Activated B cell treated with CpG ODN at 0.5 μM for 24 hours (primary cell): ENCODE measurements around the gene DOCK3. TPM values are rescaled to one million over a fixed set of nuclear protein-coding genes. Genes with fewer than 3 reads are reported as not detected.
"Not testable (repeated sequence)": the region's sequence is repeated elsewhere in the genome, so short reads cannot be mapped to it uniquely, and the experiment has no call there.

Experiments used
- ATAC-seq: fragments of 200-7000 bp; cut with Tn5 transposase; one replicate; pipeline ENCODE4 v1.10.0; 2021; ENCODE audit warnings: low read depth, mild to moderate bottlenecking, moderate library complexity
- CTCF ChIA-PET: fragments of 350-600 bp; sonication (Branson Sonifier 250); formaldehyde crosslinking; loops from one replicate; lab custom pipeline; 2021; ENCODE audit warnings: antibody characterized with exemption; lab: Charles Lee
- POLR2A ChIA-PET: fragments of 350-600 bp; sonication (Branson Sonifier 250); formaldehyde crosslinking; loops from one replicate; lab custom pipeline; 2021; ENCODE audit warnings: antibody characterized with exemption; lab: Charles Lee
- DNase-seq: peaks from one replicate; pipeline ENCODE4 v3.0.0; 2022
- H3K27ac Mint-ChIP-seq: one replicate; pipeline ENCODE4 v1.8.0; 2020; ENCODE audit warnings: mixed read lengths
- H3K27me3 Mint-ChIP-seq: one replicate; pipeline ENCODE4 v1.8.0; 2021; ENCODE audit warnings: mixed read lengths
- H3K36me3 Mint-ChIP-seq: one replicate; pipeline ENCODE4 v1.8.0; 2021; ENCODE audit warnings: low read depth, mixed read lengths
- H3K4me1 Mint-ChIP-seq: one replicate; pipeline ENCODE4 v1.8.0; 2021; ENCODE audit warnings: mixed read lengths
- H3K4me3 Mint-ChIP-seq: one replicate; pipeline ENCODE4 v1.8.0; 2020; ENCODE audit warnings: mild to moderate bottlenecking, mixed read lengths
- H3K9me3 Mint-ChIP-seq: one replicate; pipeline ENCODE4 v1.8.0; 2020; ENCODE audit warnings: mixed read lengths
- CTCF ChIP-seq: fragments of 200-600 bp; IDR thresholded peaks from one replicate; pipeline ENCODE4 v1.8.0; 2022; ENCODE audit warnings: antibody characterized with exemption, mild to moderate bottlenecking
- intact Hi-C: fragments of 100-400 bp; cut with micrococcal nuclease; formaldehyde crosslinking; loops from one replicate; pipeline ENCODE4 v1.15.1; 2024
- total RNA-seq: library from RNA; stranded (reverse); gene quantifications from 2 replicates; pipeline ENCODE4 v1.2.3, GENCODE V29; 2022

DOCK3 gene
- total RNA-seq, 1 donor from 2014 or later: 0.04 TPM

DNA sequence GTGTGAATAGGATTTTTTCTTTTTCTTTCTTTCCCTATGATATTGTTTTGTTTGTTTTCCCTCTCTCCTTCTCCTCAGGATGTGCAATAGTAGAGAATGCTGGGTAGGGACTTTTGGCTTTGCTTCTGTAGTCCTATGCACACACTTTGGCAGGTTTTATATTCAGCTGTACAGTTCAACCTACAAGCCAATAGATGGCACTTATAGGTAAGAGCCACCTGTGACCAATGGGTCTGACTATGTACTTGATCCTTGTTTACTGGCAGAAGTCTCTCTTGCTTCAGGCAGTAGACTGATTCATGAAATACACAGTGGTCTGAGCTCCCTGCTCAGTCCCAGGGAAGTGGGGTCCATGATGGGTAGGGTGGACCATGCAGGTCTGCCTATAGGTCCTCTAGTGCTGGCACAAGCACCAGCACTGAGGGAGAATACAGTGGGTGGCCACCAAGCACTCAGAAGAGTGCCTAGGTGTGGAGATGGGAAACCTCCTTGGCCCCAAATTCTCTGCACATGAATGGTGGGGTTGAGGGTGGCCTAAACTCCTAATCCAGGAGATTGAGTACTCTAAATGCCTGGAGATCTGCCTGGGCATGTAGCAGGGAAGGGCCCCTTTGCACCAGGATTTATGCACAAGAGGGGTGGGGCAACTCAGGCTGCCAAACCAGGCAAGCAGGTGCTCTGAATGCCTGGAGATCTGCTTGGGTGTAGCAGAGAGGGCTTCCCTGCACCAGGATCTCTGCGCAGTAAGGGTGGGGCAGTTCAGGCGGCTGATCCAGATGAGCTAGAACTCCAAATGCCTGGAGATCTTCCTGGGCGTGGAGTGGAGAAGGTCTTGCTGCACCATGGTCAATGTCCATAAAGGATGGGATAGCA is 176.1 kb downstream of the DOCK3 start:
- intact Hi-C loops: no loop called here
- Mint-ChIP-seq H3K9me3 (peaks cover 14% of the 10 kb centered on the region), H3K4me3 (no peak overlapping the region), H3K27ac (no peak overlapping the region), H3K27me3 (peaks cover 7% of the 10 kb centered on the region), H3K4me1 (no peaks in the 10 kb centered on the region), H3K36me3 (no peaks in the 10 kb centered on the region)
- no peak for ATAC-seq
- no peak for DNase-seq
- POLR2A ChIA-PET: no interaction called here
- CTCF ChIA-PET: no interaction called here
- no peak for TF ChIP-seq CTCF

DNA sequence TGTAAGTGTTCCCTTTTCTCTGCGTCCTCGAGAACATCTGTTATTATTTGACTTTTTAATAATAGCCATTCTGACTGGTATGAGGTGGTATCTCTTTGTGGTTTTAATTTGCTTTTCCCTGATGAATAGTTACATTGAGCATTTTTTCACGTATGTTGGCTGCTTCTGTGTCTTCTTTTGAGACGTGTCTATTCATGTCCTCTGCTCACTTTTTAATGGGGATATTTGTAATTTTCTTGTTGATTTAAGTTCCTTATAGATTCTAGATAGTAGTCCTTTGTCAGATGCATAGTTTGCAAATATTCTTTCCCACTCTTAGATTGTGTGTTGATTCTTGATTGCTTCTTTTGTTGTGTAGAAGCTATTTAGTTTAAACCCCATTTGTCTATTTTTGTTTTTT is 179.2 kb downstream of the DOCK3 start:
- no peak for DNase-seq
- intact Hi-C loops: no loop called here
- ATAC-seq: no peak
- no peak for TF ChIP-seq CTCF
- ChIA-PET POLR2A (no interaction called here), CTCF (no interaction called here)
- H3K27me3 Mint-ChIP-seq: peaks cover 5% of the 10 kb centered on the region
- H3K4me3 Mint-ChIP-seq: no peak overlapping the region
- no peak overlapping the region for H3K27ac Mint-ChIP-seq
- no peaks in the 10 kb centered on the region for H3K4me1 Mint-ChIP-seq
- H3K9me3 Mint-ChIP-seq: peaks cover 8% of the 10 kb centered on the region
- H3K36me3 Mint-ChIP-seq: no peaks in the 10 kb centered on the region

DNA sequence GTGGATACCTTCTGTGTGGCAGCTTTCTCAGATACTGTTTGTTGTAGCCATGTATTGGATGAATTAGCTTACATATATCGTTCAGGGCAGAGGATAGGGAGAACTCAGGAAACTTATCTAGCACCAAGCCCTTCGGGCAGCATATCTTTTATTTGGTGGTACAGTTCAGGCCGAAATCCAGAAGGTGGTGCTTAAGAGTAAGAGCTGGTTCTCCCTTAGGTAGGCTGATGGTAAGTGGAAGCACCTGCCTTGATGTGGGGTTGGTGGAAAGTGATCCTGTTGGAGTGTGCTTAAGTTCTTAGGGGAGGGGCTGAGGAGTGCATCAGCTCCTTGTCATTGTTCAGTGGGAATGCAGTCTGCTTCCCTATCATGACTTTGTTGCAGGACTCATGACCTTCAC is 187.5 kb downstream of the DOCK3 start:
- CTCF ChIA-PET: no interaction called here
- POLR2A ChIA-PET: no interaction called here
- Mint-ChIP-seq H3K9me3 (peaks cover 12% of the 10 kb centered on the region), H3K27ac (no peak overlapping the region), H3K4me1 (no peaks in the 10 kb centered on the region), H3K36me3 (no peaks in the 10 kb centered on the region), H3K27me3 (peaks cover 17% of the 10 kb centered on the region), H3K4me3 (no peak overlapping the region)
- no peak for DNase-seq
- intact Hi-C loops: no loop called here
- no peak for TF ChIP-seq CTCF
- no peak for ATAC-seq

- Mint-ChIP-seq H3K27ac (no peak overlapping the region), H3K9me3 (peaks cover 7% of the 10 kb centered on the region), H3K4me1 (no peaks in the 10 kb centered on the region), H3K27me3 (peaks cover 29% of the 10 kb centered on the region), H3K36me3 (no peaks in the 10 kb centered on the region), H3K4me3 (no peak overlapping the region)
- POLR2A ChIA-PET: no interaction called here
- ATAC-seq: no peak
- CTCF ChIA-PET: no interaction called here
- intact Hi-C loops: no loop called here
- DNase-seq: no peak
- no peak for TF ChIP-seq CTCF
Observed at GRCh38 chr3:50873376-50874157, 198.8 kb downstream of the DOCK3 start.

DNA sequence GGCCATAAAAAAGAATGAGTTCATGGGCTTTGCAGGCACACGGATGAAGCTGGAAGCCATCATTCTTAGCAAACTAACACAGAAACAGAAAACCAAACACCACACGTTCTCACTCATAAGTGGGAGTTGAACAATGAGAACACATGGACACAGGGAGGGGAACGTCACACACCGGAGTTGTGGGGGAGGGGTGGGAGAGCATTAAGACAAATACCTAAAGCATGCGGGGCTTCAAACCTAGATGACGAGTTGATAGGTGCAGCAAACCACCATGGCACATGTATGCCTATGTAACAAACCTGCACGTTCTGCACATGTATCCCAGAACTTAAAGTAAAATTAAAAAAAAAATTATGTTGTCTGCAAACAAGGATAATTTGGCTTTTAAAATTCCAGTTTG is 200.1 kb downstream of the DOCK3 start:
- H3K36me3 Mint-ChIP-seq, POLR2A ChIA-PET, H3K4me1 Mint-ChIP-seq, H3K4me3 Mint-ChIP-seq, ATAC-seq, H3K27ac Mint-ChIP-seq, DNase-seq, CTCF ChIA-PET, intact Hi-C loops, H3K9me3 Mint-ChIP-seq: not testable (repeated sequence)
- peaks cover 30% of the 10 kb centered on the region for H3K27me3 Mint-ChIP-seq
